GM12878 (cell line): Measurements from ENCODE around the gene UNKL. TPM values are rescaled to one million over a fixed set of nuclear protein-coding genes. Genes with fewer than 3 reads are reported as not detected.

Experiments
- ATAC-seq: fragments of 200-7000 bp; cut with Tn5 transposase; 3 replicates; pipeline ENCODE4 v1.9.1; 2020; ENCODE audit warnings: mild to moderate bottlenecking, moderate library complexity
- BruUV-seq: library from RNA; stranded (reverse); fragments of 400-500 nt; replicated peaks from 2 replicates; lab custom pipeline; 2021; lab: Mats Ljungman, UMichigan
- CTCF ChIA-PET: fragments of 300-600 bp; sonication (Branson Sonifier 250); formaldehyde crosslinking; extraction: SDS; loops from one replicate; lab custom pipeline; 2021; ENCODE audit warnings: inconsistent platforms; lab: Yijun Ruan, JAX
- POLR2A ChIA-PET: fragments of 350-600 bp; formaldehyde crosslinking; extraction: SDS; loops from one replicate; lab custom pipeline; 2021; ENCODE audit warnings: inconsistent platforms; lab: Charles Lee
- RAD21 ChIA-PET: fragments of 300-600 bp; sonication (Branson Sonifier 250); formaldehyde crosslinking; loops from one replicate; lab custom pipeline; 2023; ENCODE audit warnings: antibody characterized with exemption; ENCODE audit not compliant: unreplicated experiment; lab: Charles Lee
- SMC1A ChIA-PET: fragments of 300-600 bp; sonication (Branson Sonifier 250); formaldehyde crosslinking; loops from one replicate; lab custom pipeline; 2023; ENCODE audit not compliant: unreplicated experiment, uncharacterized antibody; lab: Charles Lee
- DNase-seq: peaks from one replicate; pipeline ENCODE4 v3.0.0-alpha.2; 2011; ENCODE audit warnings: low read depth, low spot score
- FAIRE-seq: peaks from 3 replicates; lab custom pipeline; 2011; peaks lifted over from hg19 to GRCh38; lab: Jason Lieb, UNC
- H2AFZ ChIP-seq: 2 replicates; pipeline ENCODE4 v1.6.0; 2011; ENCODE audit warnings: low read depth, low read length, control low read depth; ENCODE audit not compliant: control insufficient read depth
- H3K27ac ChIP-seq: 2 replicates; pipeline ENCODE4 v1.5.1; 2011; ENCODE audit warnings: control low read depth; ENCODE audit not compliant: control insufficient read depth, insufficient read depth
- H3K27me3 ChIP-seq, 2 experiments: replicated peaks in 1 of 2; 2 replicates each; pipeline versions ENCODE4 v1.6.0 to v1.6.1; 2011; ENCODE audit warnings: low read length in 1 of 2; ENCODE audit not compliant: control insufficient read depth in 2 of 2, insufficient read depth in 2 of 2
- H3K36me3 ChIP-seq, 2 experiments: 2 replicates each; pipeline ENCODE4 v1.5.1; 2011; ENCODE audit warnings: low read length in 1 of 2; ENCODE audit not compliant: control insufficient read depth in 2 of 2, insufficient read depth in 2 of 2
- H3K4me1 ChIP-seq: 2 replicates; pipeline ENCODE4 v1.6.1; 2011; ENCODE audit warnings: mild to moderate bottlenecking, low read length, moderate library complexity, mixed read lengths; ENCODE audit not compliant: control insufficient read depth, insufficient read depth
- H3K4me2 ChIP-seq: 2 replicates; pipeline ENCODE4 v1.6.0; 2011; ENCODE audit warnings: control low read depth; ENCODE audit not compliant: control insufficient read depth, insufficient read depth
- H3K4me3 ChIP-seq: fragments of 200-600 bp; sonication (generic); 2 replicates; pipeline ENCODE4 v1.5.1; 2016
- H3K79me2 ChIP-seq: 2 replicates; pipeline ENCODE4 v1.6.0; 2011; ENCODE audit warnings: low read length; ENCODE audit not compliant: control insufficient read depth, insufficient read depth
- H3K9ac ChIP-seq: 2 replicates; pipeline ENCODE4 v1.8.0; 2011; ENCODE audit warnings: low read length, control low read depth, mixed read lengths; ENCODE audit not compliant: control insufficient read depth, insufficient read depth
- H3K9me3 ChIP-seq: replicated peaks from 3 replicates; pipeline ENCODE4 v1.5.1; 2011; ENCODE audit warnings: mild to moderate bottlenecking, low read length; ENCODE audit not compliant: control insufficient read depth, insufficient read depth
- H4K20me1 ChIP-seq: 2 replicates; pipeline ENCODE4 v1.6.0; 2011; ENCODE audit not compliant: control insufficient read depth, insufficient read depth
- ATF2 ChIP-seq: IDR thresholded peaks from 2 replicates; pipeline ENCODE4 v1.6.1; 2012; ENCODE audit warnings: low read length, inconsistent platforms
- BCL11A ChIP-seq: IDR thresholded peaks from 2 replicates; pipeline ENCODE4 v1.6.1; 2011; ENCODE audit warnings: low read depth, low read length
- CBX3 ChIP-seq: fragments of 200-600 bp; sonication (generic); IDR thresholded peaks from 2 replicates; pipeline ENCODE4 v1.6.1; 2016; ENCODE audit warnings: low read depth, borderline replicate concordance
- FOS ChIP-seq: IDR thresholded peaks from 3 replicates; pipeline ENCODE4 v1.6.1; 2011; ENCODE audit warnings: borderline replicate concordance; ENCODE audit not compliant: insufficient read length; ENCODE audit errors: extremely low read depth
- HDAC6 ChIP-seq: fragments of 200-600 bp; sonication (generic); IDR thresholded peaks from one replicate; pipeline ENCODE4 v1.8.0; 2017; ENCODE audit warnings: antibody characterized with exemption; ENCODE audit not compliant: unreplicated experiment
- HSF1 ChIP-seq: fragments of 150-350 bp; IDR thresholded peaks from 2 replicates; pipeline ENCODE4 v1.6.1; 2014; ENCODE audit warnings: mild to moderate bottlenecking, low read depth, low read length
- JUNB ChIP-seq: IDR thresholded peaks from 2 replicates; pipeline ENCODE4 v1.6.1; 2016; ENCODE audit warnings: antibody characterized with exemption, mild to moderate bottlenecking
- MAX ChIP-seq: IDR thresholded peaks from 2 replicates; pipeline ENCODE4 v1.6.1; 2012; ENCODE audit warnings: low read depth, low read length, improper control_type of control experiment
- MYB ChIP-seq: fragments of 150-350 bp; IDR thresholded peaks from 2 replicates; pipeline ENCODE4 v1.6.1; 2014; ENCODE audit warnings: mild to moderate bottlenecking, low read depth, low read length, borderline replicate concordance
- NRF1 ChIP-seq: conservative IDR thresholded peaks from 2 replicates; pipeline ENCODE4 v1.6.1; 2011; ENCODE audit warnings: mild to moderate bottlenecking, low read depth, low read length, improper control_type of control experiment
- PKNOX1 ChIP-seq: fragments of 450-650 bp; IDR thresholded peaks from 2 replicates; pipeline ENCODE4 v1.6.1; 2016; ENCODE audit warnings: mild to moderate bottlenecking
- SREBF2 ChIP-seq: IDR thresholded peaks from 2 replicates; pipeline ENCODE4 v1.6.1; 2012; ENCODE audit warnings: mild to moderate bottlenecking, low read length
- SRF ChIP-seq, 2 experiments: IDR thresholded peaks; 2 replicates each; pipeline ENCODE4 v1.6.1; 2011; ENCODE audit warnings: low read depth in 2 of 2, low read length in 2 of 2, mild to moderate bottlenecking in 1 of 2, moderate library complexity in 1 of 2
- SUZ12 ChIP-seq: fragments of 200-600 bp; sonication (generic); IDR thresholded peaks from one replicate; pipeline ENCODE4 v1.6.1; 2018; ENCODE audit warnings: antibody characterized with exemption, mild to moderate bottlenecking; ENCODE audit not compliant: unreplicated experiment
- TBL1XR1 ChIP-seq: IDR thresholded peaks from 2 replicates; pipeline ENCODE4 v1.6.1; 2012; ENCODE audit warnings: low read depth, low read length, improper control_type of control experiment
- USF2 ChIP-seq: IDR thresholded peaks from 2 replicates; pipeline ENCODE4 v1.6.1; 2011; ENCODE audit warnings: low read depth, low read length, improper control_type of control experiment, borderline replicate concordance
- ZBED1 ChIP-seq: IDR thresholded peaks from 2 replicates; pipeline ENCODE4 v1.6.1; 2016; ENCODE audit warnings: borderline replicate concordance
- WGBS: methylation state at CpG from one replicate; pipeline ENCODE4 v1.1.6; 2016; ENCODE audit warnings: low lambda C conversion rate; ENCODE audit not compliant: insufficient replicate concordance, insufficient coverage; ENCODE audit errors: missing lambda C conversion rate; 5-methylcytosine and 5-hydroxymethylcytosine counted together
- in situ Hi-C: fragments of 300-500 bp; cut with MboI; formaldehyde crosslinking; loops from 9 replicates; pipeline ENCODE4 v1.14.3; 2018; ENCODE audit warnings: mixed read lengths
- intact Hi-C: fragments of 100-400 bp; cut with micrococcal nuclease; formaldehyde crosslinking; loops from one replicate; pipeline ENCODE4 v1.14.2; 2022; ENCODE audit not compliant: unreplicated experiment
- polyA plus RNA-seq, 11 experiments: library from polyadenylated mRNA; depleted of rRNA in 4 of 11; unstranded in 6 of 11; stranded (reverse) in 5 of 11; fragments of >200 nt; fragmentation: Nextera tagmentation in 4 of 11; fragmentation: Illumina TruSeq in 1 of 11; extraction: Ambion mirVana in 4 of 11; extraction: Trizol in 1 of 11; gene quantifications; 1 replicate in 1 of 11; 2 replicates in 10 of 11; pipeline versions ENCODE4 v1.2.1 to v1.2.3, GENCODE V29; 2011 to 2016; ENCODE audit warnings: inconsistent platforms in 2 of 11, missing spikeins in 2 of 11, low read depth in 1 of 11
- total RNA-seq, 4 experiments: library from RNA; depleted of rRNA in 3 of 4; stranded (reverse); fragments of >200 nt in 3 of 4; fragmentation: Illumina TruSeq in 1 of 4; extraction: Trizol in 1 of 4; gene quantifications; 2 replicates each; pipeline versions ENCODE4 v1.2.1 to v1.2.3, GENCODE V29; 2013 to 2021

The UNKL gene
- total and polyA plus RNA-seq, 10 of the 15 experiments (the other 5 are each of a cell fraction or from before 2014, with no cell fraction given), result 0.40 to 21.6 (median 9.1) TPM

GRCh38 chr16:1429631-1430030 is 15.1 kb upstream of the UNKL start:
- ATAC-seq (no peak), FAIRE-seq (no peak), DNase-seq (no peak)
- BruUV-seq, result no TSS peak
- Histone ChIP-seq H3K36me3 (no peaks in the 10 kb centered on the region), H3K9ac (no peak overlapping the region), H4K20me1 (no peaks in the 10 kb centered on the region; the same call in 1 of the 2 replicates), H3K4me2 (no peak overlapping the region), H3K9me3 (no peaks in the 10 kb centered on the region), H3K4me3 (no peak overlapping the region), H3K4me1 (no peaks in the 10 kb centered on the region), H3K27me3 (peaks cover 0 to 10% of the 10 kb centered on the region in 2 experiments), H3K27ac (no peak overlapping the region), H2AFZ (no peak overlapping the region), H3K79me2 (no peaks in the 10 kb centered on the region)
- intact Hi-C loops (no loop called here), in situ Hi-C loops (no loop called here)
- TF ChIP-seq TBL1XR1 (no peak), PKNOX1 (no peak), ZBED1 (no peak), CBX3 (no peak), SRF (IDR thresholded peaks at IDR 0.05; ENCODE audit: low read depth in 2 of 2, low read length in 2 of 2) (no peak), SUZ12 (no peak), HSF1 (no peak), MYB (no peak), FOS (no peak), JUNB (no peak), USF2 (no peak), SREBF2 (no peak), NRF1 (no peak), HDAC6 (no peak), BCL11A (no peak), ATF2 (no peak), MAX (no peak)
- ChIA-PET RAD21 (interaction anchor here (1.3 to 1.5 kb wide), 2 partner anchors 11 to 248 kb away, joined by 3 read pairs; partner anchors contain the start of gene JPT2), SMC1A (no interaction called here), POLR2A (no interaction called here), CTCF (interaction anchor here (0.6 to 2.2 kb wide), 3 partner anchors 13 to 248 kb away, joined by 4 to 6 read pairs (median 4); partner anchors contain the start of genes JPT2 and TELO2)
- WGBS, result 60% methylated on average over 12 of the region's 13 CpGs
